HepG2 (cell line): ENCODE results near the gene PTH1R. TPM values are rescaled to one million over a fixed set of nuclear protein-coding genes. Genes with fewer than 3 reads are reported as not detected.

ENCODE experiments used
- ARID2 ChIP-seq: sonication (generic); formaldehyde crosslinking; IDR thresholded peaks from 2 replicates; pipeline ENCODE4 v1.8.1; 2022; ENCODE audit warnings: mild to moderate bottlenecking, missing genetic modification reagents, borderline replicate concordance
- ETV6 ChIP-seq: sonication (generic); formaldehyde crosslinking; conservative IDR thresholded peaks from 2 replicates; pipeline ENCODE4 v1.4.0; 2020; ENCODE audit warnings: missing genetic modification reagents
- GABPB1 ChIP-seq: IDR thresholded peaks from 2 replicates; pipeline ENCODE4 v1.6.1; 2016; ENCODE audit warnings: mild to moderate bottlenecking, missing genetic modification reagents, moderate library complexity, missing compliant biosample characterization
- GATAD1 ChIP-seq: IDR thresholded peaks from 2 replicates; pipeline ENCODE4 v1.6.1; 2016; ENCODE audit warnings: missing genetic modification reagents, missing compliant biosample characterization
- HMG20B ChIP-seq: conservative IDR thresholded peaks from 2 replicates; pipeline ENCODE4 v1.6.1; 2016; ENCODE audit warnings: missing genetic modification reagents, missing compliant biosample characterization
- HNRNPH1 ChIP-seq: fragments of 200-400 bp; formaldehyde crosslinking; optimal IDR thresholded peaks from 2 replicates; pipeline ENCODE3; 2017; ENCODE audit warnings: mild to moderate bottlenecking, low read depth, low read length
- HNRNPK ChIP-seq: fragments of 200-400 bp; formaldehyde crosslinking; IDR thresholded peaks from 2 replicates; pipeline ENCODE4 v1.6.1; 2018; ENCODE audit warnings: low read length, low read depth, moderate library complexity, mild to moderate bottlenecking; ENCODE audit not compliant: poor library complexity, severe bottlenecking
- KDM5A ChIP-seq: fragments of 200-600 bp; sonication (generic); IDR thresholded peaks from 2 replicates; pipeline ENCODE4 v1.7.0; 2018; ENCODE audit warnings: antibody characterized with exemption, mild to moderate bottlenecking, low read length, borderline replicate concordance
- LCORL ChIP-seq, 2 experiments: fragments of 450-650 bp in 1 of 2; sonication (generic) in 1 of 2; formaldehyde crosslinking in 1 of 2; IDR thresholded peaks; 2 replicates each; pipeline versions ENCODE4 v1.5.0 to v1.6.1; 2017 to 2020; ENCODE audit warnings: antibody characterized with exemption in 1 of 2, missing genetic modification reagents in 1 of 2
- NCOA2 ChIP-seq: sonication (generic); formaldehyde crosslinking; IDR thresholded peaks from 2 replicates; pipeline ENCODE4 v1.8.0; 2022; ENCODE audit warnings: inconsistent platforms
- PHF8 ChIP-seq: sonication (generic); formaldehyde crosslinking; IDR thresholded peaks from 2 replicates; pipeline ENCODE4 v1.5.0; 2020; ENCODE audit warnings: missing genetic modification reagents
- SP4 ChIP-seq: sonication (generic); formaldehyde crosslinking; IDR thresholded peaks from 2 replicates; pipeline ENCODE4 v1.8.1; 2023; ENCODE audit warnings: mild to moderate bottlenecking, missing genetic modification reagents
- SRF ChIP-seq: IDR thresholded peaks from 2 replicates; pipeline ENCODE4 v1.6.1; 2011; ENCODE audit warnings: mild to moderate bottlenecking, low read depth, low read length, moderate library complexity
- SRSF1 ChIP-seq: fragments of 200-400 bp; formaldehyde crosslinking; optimal IDR thresholded peaks from 2 replicates; pipeline ENCODE3; 2017; ENCODE audit warnings: mild to moderate bottlenecking, low read depth, low read length, moderate library complexity
- SSRP1 ChIP-seq: IDR thresholded peaks from 2 replicates; pipeline ENCODE4 v1.6.1; 2016; ENCODE audit warnings: control low read depth
- ZFX ChIP-seq: sonication (generic); formaldehyde crosslinking; IDR thresholded peaks from 2 replicates; pipeline ENCODE4 v1.4.0; 2020; ENCODE audit warnings: mild to moderate bottlenecking, low read depth, missing genetic modification reagents, moderate library complexity
- ZNF580 ChIP-seq: IDR thresholded peaks from 2 replicates; pipeline ENCODE4 v1.6.1; 2016; ENCODE audit warnings: low read depth, borderline replicate concordance
- ZNF784 ChIP-seq: sonication (generic); formaldehyde crosslinking; IDR thresholded peaks from 2 replicates; pipeline ENCODE4 v1.5.1; 2020; ENCODE audit warnings: missing genetic modification reagents, mild to moderate bottlenecking, borderline replicate concordance
- ZSCAN22 ChIP-seq: sonication (generic); formaldehyde crosslinking; IDR thresholded peaks from 2 replicates; pipeline ENCODE4 v1.4.0; 2020; ENCODE audit warnings: mild to moderate bottlenecking, missing genetic modification reagents
- polyA plus RNA-seq, 8 experiments: library from polyadenylated mRNA; depleted of rRNA in 3 of 8; stranded (reverse) in 7 of 8; unstranded in 1 of 8; fragments of >200 nt; fragmentation: Illumina TruSeq in 4 of 8; extraction: Trizol in 4 of 8; gene quantifications; 2 replicates each; pipeline versions ENCODE4 v1.2.1 to v1.2.3, GENCODE V29; 2011 to 2016; ENCODE audit warnings: low read depth in 4 of 8, missing spikeins in 1 of 8, mixed read lengths in 1 of 8; ENCODE audit not compliant: insufficient read depth in 1 of 8
- total RNA-seq, 5 experiments: library from RNA; depleted of rRNA; stranded (reverse); fragments of >200 nt; fragmentation: Illumina TruSeq; extraction: Trizol; gene quantifications; 2 replicates each; pipeline ENCODE4 v1.2.3, GENCODE V29; 2016; ENCODE audit warnings: low read depth in 1 of 5
- TF ChIP-seq, protein P1 (sequence below): sonication (generic); formaldehyde crosslinking; IDR thresholded peaks from 2 replicates; pipeline ENCODE4 v1.5.0; 2020; ENCODE audit warnings: missing genetic modification reagents, mild to moderate bottlenecking, borderline replicate concordance
- TF ChIP-seq, protein P2 (sequence below): IDR thresholded peaks from 2 replicates; pipeline ENCODE4 v1.6.1; 2018; ENCODE audit warnings: missing genetic modification reagents
- TF ChIP-seq, protein P3 (sequence below): sonication (generic); formaldehyde crosslinking; conservative IDR thresholded peaks from 2 replicates; pipeline ENCODE4 v1.4.0; 2020; ENCODE audit warnings: mild to moderate bottlenecking, missing genetic modification reagents, moderate library complexity

The PTH1R gene
- total and polyA plus RNA-seq, 2 of the 13 experiments (the other 11 are each of a cell fraction or from before 2014, with no cell fraction given) = not detected

DNA sequence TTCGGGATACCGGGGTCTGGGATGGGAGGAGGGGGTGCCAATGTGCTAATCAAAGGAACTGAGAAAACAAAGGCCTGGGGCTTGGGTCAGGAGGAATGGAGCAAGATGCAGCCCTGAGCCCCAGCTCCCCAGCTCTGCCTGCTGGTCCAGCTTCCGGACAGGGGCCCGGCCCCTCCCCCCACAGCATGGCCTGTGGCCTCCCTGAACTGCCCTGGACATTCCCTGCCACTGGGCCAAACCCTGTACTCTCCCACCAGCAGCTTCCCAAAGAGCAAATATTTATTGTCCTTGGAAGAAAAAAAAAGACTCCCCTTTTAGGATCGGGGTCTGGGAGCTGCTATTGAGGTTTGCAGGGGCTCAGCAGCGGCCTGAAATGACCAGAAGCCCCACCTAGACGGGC, 8.6 kb upstream of the PTH1R start (continued):
- no peak for TF ChIP-seq HMG20B (CRISPR knock-in tag)
- no peak for TF ChIP-seq GATAD1 (CRISPR knock-in tag)
- TF ChIP-seq ZNF580 (CRISPR knock-in tag) = no peak
- TF ChIP-seq ZSCAN22 (CRISPR knock-in tag) = no peak
- TF ChIP-seq PHF8 (CRISPR knock-in tag) = no peak
- TF ChIP-seq HNRNPK = no peak
- TF ChIP-seq KDM5A = no peak
- TF ChIP-seq SSRP1 (CRISPR knock-in tag) = no peak
- no peak for TF ChIP-seq ETV6 (CRISPR knock-in tag)
- no peak for TF ChIP-seq SRSF1
- no peak for TF ChIP-seq HNRNPH1
- TF ChIP-seq, protein P1, sequence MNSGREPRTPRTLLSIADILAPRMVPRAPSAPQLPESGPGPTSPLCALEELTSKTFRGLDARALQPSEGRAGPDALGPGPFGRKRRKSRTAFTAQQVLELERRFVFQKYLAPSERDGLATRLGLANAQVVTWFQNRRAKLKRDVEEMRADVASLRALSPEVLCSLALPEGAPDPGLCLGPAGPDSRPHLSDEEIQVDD (CRISPR knock-in tag) = no peak
- TF ChIP-seq ZNF784 = no peak
- no peak for TF ChIP-seq SRF
- peak; percentile 28; the same call in 1 of the 2 replicates for TF ChIP-seq GABPB1
- TF ChIP-seq, protein P2, sequence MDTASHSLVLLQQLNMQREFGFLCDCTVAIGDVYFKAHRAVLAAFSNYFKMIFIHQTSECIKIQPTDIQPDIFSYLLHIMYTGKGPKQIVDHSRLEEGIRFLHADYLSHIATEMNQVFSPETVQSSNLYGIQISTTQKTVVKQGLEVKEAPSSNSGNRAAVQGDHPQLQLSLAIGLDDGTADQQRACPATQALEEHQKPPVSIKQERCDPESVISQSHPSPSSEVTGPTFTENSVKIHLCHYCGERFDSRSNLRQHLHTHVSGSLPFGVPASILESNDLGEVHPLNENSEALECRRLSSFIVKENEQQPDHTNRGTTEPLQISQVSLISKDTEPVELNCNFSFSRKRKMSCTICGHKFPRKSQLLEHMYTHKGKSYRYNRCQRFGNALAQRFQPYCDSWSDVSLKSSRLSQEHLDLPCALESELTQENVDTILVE (CRISPR knock-in tag) = no peak
- no peak for TF ChIP-seq SP4
- peak; percentile 61; the same call in 1 of the 2 replicates for TF ChIP-seq ZFX (CRISPR knock-in tag)
- no peak for TF ChIP-seq LCORL (IDR thresholded peaks at IDR 0.05)
- TF ChIP-seq LCORL (CRISPR knock-in tag; IDR thresholded peaks at IDR 0.05) = peak; percentile 75
- TF ChIP-seq ARID2 = no peak
- 0 out of 2 replicates have a peak, but pooled peaks have one; percentile 11 for TF ChIP-seq NCOA2 (CRISPR knock-in tag)
- TF ChIP-seq, protein P3, sequence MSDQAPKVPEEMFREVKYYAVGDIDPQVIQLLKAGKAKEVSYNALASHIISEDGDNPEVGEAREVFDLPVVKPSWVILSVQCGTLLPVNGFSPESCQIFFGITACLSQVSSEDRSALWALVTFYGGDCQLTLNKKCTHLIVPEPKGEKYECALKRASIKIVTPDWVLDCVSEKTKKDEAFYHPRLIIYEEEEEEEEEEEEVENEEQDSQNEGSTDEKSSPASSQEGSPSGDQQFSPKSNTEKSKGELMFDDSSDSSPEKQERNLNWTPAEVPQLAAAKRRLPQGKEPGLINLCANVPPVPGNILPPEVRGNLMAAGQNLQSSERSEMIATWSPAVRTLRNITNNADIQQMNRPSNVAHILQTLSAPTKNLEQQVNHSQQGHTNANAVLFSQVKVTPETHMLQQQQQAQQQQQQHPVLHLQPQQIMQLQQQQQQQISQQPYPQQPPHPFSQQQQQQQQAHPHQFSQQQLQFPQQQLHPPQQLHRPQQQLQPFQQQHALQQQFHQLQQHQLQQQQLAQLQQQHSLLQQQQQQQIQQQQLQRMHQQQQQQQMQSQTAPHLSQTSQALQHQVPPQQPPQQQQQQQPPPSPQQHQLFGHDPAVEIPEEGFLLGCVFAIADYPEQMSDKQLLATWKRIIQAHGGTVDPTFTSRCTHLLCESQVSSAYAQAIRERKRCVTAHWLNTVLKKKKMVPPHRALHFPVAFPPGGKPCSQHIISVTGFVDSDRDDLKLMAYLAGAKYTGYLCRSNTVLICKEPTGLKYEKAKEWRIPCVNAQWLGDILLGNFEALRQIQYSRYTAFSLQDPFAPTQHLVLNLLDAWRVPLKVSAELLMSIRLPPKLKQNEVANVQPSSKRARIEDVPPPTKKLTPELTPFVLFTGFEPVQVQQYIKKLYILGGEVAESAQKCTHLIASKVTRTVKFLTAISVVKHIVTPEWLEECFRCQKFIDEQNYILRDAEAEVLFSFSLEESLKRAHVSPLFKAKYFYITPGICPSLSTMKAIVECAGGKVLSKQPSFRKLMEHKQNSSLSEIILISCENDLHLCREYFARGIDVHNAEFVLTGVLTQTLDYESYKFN (CRISPR knock-in tag) = peak; percentile 75
